Lower leg skin (tissue), 3 donors: ENCODE results near the gene RNASEH1.

Source experiments
- CTCF ChIP-seq, 3 donors: fragments of 450-650 bp; IDR thresholded peaks; one replicate each; pipeline ENCODE4 v1.5.1; 2016; ENCODE audit warnings: antibody characterized with exemption in 3 of 3, mild to moderate bottlenecking in 3 of 3, moderate library complexity in 2 of 3
- POLR2A ChIP-seq, 2 donors: fragments of 450-650 bp; IDR thresholded peaks; one replicate each; pipeline ENCODE4 v1.6.1; 2016 to 2017; ENCODE audit warnings: antibody characterized with exemption in 2 of 2, mild to moderate bottlenecking in 1 of 2, moderate library complexity in 1 of 2

GRCh38 chr2:3578987-3579386, 20.9 kb upstream of the RNASEH1 start:
- TF ChIP-seq CTCF (IDR thresholded peaks at IDR 0.05), result no peak
- no peak for TF ChIP-seq POLR2A (IDR thresholded peaks at IDR 0.05)
